ENCODE data around the gene CD180. TPM values are rescaled to one million over a fixed set of nuclear protein-coding genes. Genes with fewer than 3 reads are reported as not detected.

The CD180 gene
- total and polyA plus RNA-seq, 9 of the 15 experiments (the other 6 are each of a cell fraction or from before 2014, with no cell fraction given) = 0.01 to 0.07 TPM; not detected in 7

- H3K27me3 ChIP-seq (ENCODE audit: control insufficient read depth in 2 of 2, insufficient read depth in 2 of 2, low read length in 2 of 2) = peaks cover 0 to 15% of the 10 kb centered on the region in 2 experiments; a peak in 2 of 5 replicates
- H3K9me3 ChIP-seq (replicated peaks; ENCODE audit: control insufficient read depth, insufficient read depth, low read depth, low read length) = no peaks in the 10 kb centered on the region
- H3K9ac ChIP-seq (ENCODE audit: insufficient read depth in 1 of 2, low read depth in 2 of 2, low read length in 2 of 2) = no peak overlapping the region
- intact Hi-C loops (cut with micrococcal nuclease) = no loop called here
- no peaks in the 10 kb centered on the region for H4K20me1 ChIP-seq (replicated peaks; ENCODE audit: control insufficient read depth, insufficient read depth, low read length)
- TF ChIP-seq, protein P1, sequence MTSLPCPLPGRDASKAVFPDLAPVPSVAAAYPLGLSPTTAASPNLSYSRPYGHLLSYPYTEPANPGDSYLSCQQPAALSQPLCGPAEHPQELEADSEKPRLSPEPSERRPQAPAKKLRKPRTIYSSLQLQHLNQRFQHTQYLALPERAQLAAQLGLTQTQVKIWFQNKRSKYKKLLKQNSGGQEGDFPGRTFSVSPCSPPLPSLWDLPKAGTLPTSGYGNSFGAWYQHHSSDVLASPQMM (CRISPR knock-in tag; IDR thresholded peaks at IDR 0.05) = no peak
- TF ChIP-seq REST (IDR thresholded peaks at IDR 0.05; ENCODE audit: borderline replicate concordance) = no peak
- TF ChIP-seq REST (CRISPR knock-in tag; IDR thresholded peaks at IDR 0.05; ENCODE audit: low read depth) = no peak
- TF ChIP-seq MIER1 (IDR thresholded peaks at IDR 0.05; ENCODE audit: low read depth) = no peak
- peak in 1 of 3 experiments; percentile 69; a peak in 1 of 6 replicates for TF ChIP-seq ZBTB11 (CRISPR knock-in tag; IDR thresholded peaks at IDR 0.05)
- no peak for TF ChIP-seq MLLT1 (IDR thresholded peaks at IDR 0.05)
- no peak for TF ChIP-seq KLF10 (CRISPR knock-in tag; IDR thresholded peaks at IDR 0.05)
- no peaks in the 10 kb centered on the region for H3K79me2 ChIP-seq (ENCODE audit: control insufficient read depth, insufficient read depth, low read length)
- H3K4me3 ChIP-seq = no peak overlapping the region
- no peaks in the 10 kb centered on the region for H3K36me3 ChIP-seq (ENCODE audit: control insufficient read depth, insufficient read depth, low read length)
- POLR2A ChIA-PET = no interaction called here
- H2AFZ ChIP-seq (ENCODE audit: low read depth, low read length) = no peak overlapping the region
- H3K4me1 ChIP-seq (replicated peaks in 1 of 2; ENCODE audit: control insufficient read depth in 2 of 2, insufficient read depth in 2 of 2, low read length in 2 of 2) = no peaks in the 10 kb centered on the region
- no peak overlapping the region for H3K4me2 ChIP-seq (ENCODE audit: insufficient read depth, low read length)
- no TSS peak for BruUV-seq (replicated peaks)
- H3K27ac ChIP-seq (ENCODE audit: extremely low read depth, low read depth, low read length) = no peak overlapping the region
- FAIRE-seq (no peak), ATAC-seq (no peak), DNase-seq (ENCODE audit: extremely low read depth in 1 of 4, low spot score in 3 of 4) (no peak)
- CTCF ChIA-PET (ENCODE audit: low intra/inter-chr PET ratio) = no interaction called here
- no peaks in the 10 kb centered on the region for H3K9me1 ChIP-seq (ENCODE audit: control insufficient read depth, insufficient read depth, low read length)
- 2% methylated on average over 11 of the region's 12 CpGs for WGBS (ENCODE audit: insufficient coverage, low coverage, missing lambda C conversion rate)
- in situ Hi-C loops (cut with MboI) = no loop called here
These were observed 39.0 kb upstream of the CD180 start for GRCh38 chr5:67235399-67236110.

Measured in K562 (cell line).